Activated gamma-delta T cell treated with Interleukin-2 at 50 U/mL for 16 hours (primary cell): ENCODE data around the gene KCTD1.

ENCODE experiments used
- DNase-seq: peaks from one replicate; pipeline ENCODE4 v3.0.0-alpha.2; 2020

The KCTD1 gene

DNA sequence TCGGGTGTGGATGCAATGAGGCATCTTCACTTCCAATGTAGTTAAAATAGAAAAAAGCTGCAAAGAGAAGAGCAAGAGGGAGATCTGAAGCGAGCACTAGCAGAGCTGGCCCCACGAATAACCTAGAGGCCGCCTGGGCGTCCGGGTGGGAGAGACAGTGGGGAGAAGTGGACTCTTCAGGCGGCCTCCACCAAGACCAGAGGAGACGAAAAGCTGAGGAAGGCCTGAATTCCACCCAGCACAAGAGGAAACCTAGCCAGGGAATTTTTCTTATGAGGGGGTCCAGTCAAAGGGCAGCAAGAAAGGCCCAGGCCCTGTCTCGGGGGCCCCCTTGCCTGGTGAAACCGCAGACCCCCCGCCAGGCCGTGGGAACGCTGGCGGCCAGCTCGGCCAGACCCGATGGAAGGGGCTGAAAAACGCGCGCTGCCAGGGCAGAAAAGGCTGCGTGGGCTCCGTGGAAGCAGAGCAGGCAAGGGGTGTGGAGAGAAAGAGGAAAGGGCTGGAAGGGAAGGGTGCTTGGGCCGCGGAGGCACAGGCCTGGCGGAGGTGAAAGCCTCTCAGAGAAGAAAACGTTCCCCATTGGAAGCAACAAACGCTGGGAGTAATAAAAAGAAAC, 69.2 kb downstream of the KCTD1 start:
- DNase-seq = no peak

DNA sequence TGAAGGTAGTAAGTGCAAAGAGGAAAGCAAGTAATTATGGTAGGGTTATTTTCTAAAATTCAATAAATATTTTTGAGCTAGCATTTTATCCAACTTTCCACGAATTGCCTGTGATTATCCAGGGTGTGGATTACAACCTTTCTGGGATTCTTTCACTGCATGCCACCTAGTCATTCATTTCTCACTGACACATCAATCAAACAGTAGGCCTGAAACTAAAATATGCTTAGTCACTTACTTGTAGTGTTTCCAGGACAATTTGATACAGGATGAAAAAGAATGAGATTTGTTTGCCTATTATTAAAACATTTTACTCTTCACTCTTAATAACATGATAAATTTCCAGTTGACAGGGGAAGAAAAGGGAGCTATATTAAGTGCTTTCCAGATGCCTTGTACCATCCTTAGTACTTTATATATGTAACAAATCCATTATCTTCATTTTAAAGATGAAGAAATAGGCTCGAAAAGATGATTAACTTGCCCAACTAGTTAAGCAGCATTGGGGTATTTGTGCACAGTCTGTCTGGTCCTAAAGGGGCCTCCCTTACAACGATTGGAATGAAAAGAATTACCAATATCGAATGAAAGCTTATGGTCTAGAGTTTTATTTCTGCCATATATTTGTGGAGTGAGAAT, 70.4 kb downstream of the KCTD1 start:
- DNase-seq = no peak

DNA sequence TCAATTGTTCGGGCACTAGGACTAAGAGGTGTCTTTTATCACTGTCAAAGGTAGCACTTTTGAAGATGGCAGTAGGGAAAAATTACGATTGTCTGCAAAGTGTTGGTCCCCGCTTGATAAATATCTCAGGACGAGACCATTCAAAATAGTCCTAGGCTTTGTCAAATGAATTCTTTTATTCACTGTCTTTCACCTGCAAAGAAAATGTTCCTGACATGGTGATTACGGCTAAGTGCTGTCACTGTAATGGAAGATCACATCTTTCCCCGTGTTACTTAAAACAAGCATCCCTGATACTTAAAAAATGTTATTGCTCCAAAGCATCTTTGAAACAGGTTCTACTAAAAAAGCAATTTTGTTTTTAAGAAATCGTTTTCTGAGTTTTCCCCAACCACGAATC, 71.7 kb downstream of the KCTD1 start:
- DNase-seq = no peak

DNA sequence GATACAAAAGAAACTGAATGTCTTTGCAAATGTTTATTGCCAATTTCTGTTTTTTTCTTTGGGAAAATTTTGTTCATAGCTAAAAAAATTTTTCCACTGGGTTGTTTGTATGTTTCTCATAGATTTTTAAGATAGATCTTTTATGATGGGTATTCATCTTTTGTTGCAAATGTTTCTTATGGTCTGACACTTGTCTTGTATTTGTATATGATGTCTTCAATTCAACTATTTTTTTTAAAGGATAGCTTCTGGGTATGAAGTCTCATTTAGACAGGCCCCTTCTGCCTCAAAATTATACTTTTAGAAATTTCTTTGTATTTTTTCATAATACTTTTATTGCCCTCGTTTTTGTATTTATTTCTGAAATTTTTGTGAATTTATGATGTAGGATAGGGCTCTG, 73.8 kb downstream of the KCTD1 start:
- DNase-seq = no peak

DNA sequence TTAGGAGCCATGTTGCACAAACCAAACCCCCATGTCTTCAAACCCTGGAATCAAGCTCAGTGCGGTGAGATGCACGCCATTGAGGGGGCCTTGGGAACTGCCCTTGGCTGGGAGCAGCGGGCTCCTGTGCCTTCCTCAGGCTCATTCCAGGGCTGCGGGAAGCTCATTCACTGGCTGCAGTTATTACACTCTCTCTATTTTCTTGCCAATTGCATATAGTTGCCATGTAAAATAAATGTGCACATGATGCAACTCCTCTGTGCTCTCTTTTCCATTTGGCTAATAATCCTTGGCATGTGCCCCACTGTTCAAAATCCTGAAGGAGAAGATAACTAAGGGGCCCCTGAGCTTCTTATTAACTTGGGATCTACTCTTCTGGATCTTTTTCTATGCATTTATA, 74.7 kb downstream of the KCTD1 start:
- no peak for DNase-seq

DNA sequence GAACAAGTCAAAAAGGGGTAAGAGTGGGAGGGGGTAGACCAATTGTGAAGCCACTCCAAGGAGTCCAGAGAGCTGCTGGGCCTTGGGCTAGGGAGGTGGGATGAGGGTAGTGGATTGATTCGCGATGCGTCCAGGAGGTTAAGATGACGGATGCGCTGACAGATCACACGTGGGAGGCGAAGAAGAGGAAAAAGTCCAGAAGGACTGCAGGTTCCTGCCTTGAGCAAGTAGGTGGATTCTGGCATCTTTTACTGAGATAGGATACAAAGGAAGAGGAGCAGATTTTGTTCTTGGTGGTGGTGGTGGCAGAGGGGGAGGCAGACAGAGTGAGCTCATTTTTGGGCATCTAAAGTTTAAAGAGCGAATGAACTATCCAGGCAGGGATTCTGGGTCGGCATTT, 76.5 kb downstream of the KCTD1 start:
- no peak for DNase-seq

DNA sequence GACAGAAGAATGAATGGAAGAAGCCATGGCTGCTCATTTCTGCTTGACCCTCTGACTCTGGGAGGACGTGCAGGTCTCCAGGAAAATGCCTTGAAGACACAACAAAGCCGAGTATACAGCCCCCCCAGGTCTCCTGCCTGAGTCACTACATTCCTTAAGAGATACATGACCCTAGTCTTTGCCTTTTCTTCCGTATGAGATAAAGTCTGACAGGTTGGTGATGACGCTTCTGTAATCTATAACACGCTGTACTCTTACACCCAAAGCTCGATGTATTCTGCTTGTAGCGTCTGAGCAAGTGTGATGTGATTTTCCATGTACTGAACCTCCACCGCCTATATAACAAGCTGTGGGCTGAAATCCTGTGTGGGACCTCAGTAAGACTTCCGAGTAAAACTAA, 77.3 kb downstream of the KCTD1 start:
- no peak for DNase-seq

DNA sequence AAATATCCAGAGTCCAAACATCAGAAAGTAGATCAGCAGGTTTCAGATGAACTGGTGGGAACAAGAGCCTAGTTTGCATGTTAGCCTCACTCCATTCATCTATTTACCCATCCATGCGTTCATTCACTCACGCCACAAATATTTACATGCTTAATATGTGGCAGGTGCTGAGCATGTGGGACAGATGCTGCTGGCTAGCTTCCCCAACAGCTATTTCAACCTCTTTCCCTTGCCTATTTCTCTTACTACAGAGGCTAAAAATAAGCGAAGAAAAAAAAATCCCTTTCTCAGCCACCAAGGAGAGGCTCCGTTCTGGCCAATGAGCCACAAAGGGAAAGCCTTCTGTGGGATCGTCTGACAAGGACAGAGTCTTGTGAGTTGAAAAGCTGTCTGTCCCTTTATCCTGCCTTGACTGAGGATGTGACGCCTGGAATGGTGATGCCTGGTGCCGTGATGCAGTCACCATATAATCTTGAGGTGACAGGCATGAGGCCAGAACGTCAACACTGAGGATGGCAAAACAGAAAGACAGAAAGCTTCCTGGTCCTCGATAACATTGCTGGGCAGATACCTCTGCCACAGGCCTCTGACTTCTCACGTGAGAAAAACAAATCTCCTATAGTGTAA, 78.2 kb downstream of the KCTD1 start:
- no peak for DNase-seq

DNA sequence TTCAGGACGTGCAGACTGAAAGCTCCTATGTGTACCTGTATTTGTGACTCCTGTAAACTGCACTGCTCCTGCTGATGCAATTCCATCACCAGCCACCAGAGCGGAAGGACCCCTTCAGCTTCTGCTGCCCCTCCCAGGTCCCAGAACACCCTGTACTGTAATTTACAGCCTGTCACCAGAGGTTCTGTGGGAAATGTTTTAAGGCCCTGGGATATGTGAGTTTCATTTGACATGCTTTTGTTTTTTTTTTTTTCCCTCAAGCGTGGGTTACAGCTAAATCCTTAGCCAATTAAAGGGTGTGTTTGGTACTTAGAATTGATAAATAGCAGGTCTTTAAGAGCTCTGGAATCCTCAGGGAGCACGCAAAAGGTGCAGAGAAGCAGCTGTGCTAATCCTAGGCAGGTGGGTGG, 79.4 kb downstream of the KCTD1 start:
- DNase-seq = no peak

DNA sequence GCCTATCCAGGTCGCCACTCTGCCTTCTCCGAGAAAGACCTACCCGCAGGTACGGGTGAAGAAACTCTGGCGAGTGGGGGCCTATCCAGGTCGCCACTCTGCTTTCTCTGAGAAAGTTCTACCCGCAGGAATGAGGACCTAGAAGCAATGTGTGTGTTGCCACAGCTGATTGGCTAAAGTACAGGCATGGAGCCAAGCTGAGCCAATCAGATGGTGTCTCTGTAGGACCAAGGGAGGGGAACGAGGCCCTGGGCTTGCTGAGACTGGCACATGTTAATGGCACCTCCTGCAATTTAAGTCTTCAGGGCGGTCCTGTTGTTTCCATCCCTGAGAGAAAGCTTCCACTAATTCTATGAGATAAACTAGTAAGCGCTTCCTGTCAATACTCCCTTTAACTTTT, 82.3 kb downstream of the KCTD1 start:
- DNase-seq = no peak

DNA sequence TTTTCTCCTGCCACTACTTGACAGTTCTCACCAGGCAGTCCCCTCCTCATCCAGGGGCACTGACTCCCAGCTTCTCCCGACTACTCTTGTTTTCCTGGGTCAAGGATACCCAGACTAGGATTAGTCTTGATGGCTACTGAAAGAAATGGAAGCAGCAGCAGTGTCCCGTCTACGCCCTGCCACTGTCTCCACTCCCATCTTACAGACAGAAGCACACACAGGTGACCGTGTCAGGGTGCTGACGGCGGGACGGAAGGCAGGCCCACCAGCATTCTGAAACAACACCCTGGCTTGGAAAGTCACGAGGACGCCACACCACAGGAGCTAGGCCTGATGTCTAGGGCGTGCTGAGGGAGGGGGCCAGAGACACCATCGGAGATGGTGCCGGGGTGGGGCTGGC, 82.9 kb downstream of the KCTD1 start:
- no peak for DNase-seq

DNA sequence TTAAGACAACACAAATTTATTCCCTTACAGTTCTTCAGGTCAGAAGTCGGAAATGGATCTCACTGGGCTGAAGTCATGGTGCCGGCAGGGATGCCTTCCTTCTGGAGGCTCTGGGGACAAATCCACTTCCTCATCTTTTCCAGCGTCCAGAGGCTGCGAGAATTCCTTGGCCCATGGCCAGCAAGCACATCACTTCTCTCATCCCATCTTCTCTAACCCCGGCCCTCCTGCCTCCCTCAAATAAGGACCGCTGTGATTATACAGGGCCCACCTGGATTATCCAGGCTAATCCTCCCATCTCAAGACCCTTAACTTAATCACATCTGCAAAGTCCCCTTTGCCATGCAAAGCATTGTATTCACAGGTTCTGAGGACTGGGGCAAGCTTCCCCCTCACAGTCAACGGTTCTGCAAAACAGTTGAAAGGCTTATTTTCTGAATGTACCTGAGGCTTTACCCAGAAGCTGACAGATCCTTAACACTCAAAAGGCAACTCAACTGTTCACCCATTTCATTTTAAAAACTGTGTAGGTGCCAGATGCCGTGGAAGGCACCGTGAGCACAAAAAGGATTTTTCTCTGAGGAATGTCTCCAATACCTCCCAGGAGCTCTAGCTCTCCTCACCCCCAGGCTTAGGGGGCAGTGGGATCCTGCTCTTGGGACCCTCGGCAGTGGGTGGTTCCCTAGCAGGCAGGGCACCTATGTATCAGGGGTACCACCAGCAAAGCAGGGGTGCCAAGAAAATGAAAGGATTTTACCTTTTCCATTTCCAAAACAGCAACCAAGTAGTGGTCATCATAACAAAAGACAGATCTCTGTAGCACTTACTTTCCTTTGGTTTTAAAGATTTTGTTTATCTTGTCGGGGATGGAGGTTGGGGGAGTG, 84.0 kb downstream of the KCTD1 start:
- DNase-seq = no peak

DNA sequence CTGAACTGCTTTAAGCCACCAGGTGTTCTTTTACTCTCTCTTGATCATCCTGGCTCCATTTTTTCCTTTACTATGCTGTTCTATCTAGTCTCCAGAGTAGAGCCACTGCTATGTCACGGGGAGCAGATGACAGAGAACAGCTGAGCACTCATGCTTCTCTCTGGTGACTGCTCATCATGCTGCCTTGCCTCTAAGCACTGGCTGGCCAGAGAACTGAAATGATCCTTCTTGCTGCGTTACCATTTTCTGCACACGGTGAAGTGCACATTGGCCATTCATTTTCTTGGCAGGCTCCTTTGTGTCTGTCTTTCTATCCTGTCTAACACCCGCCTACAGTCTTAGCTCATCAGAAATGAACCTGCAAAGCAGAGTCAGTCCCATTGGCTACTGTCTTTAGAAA, 86.0 kb downstream of the KCTD1 start:
- DNase-seq = no peak

DNA sequence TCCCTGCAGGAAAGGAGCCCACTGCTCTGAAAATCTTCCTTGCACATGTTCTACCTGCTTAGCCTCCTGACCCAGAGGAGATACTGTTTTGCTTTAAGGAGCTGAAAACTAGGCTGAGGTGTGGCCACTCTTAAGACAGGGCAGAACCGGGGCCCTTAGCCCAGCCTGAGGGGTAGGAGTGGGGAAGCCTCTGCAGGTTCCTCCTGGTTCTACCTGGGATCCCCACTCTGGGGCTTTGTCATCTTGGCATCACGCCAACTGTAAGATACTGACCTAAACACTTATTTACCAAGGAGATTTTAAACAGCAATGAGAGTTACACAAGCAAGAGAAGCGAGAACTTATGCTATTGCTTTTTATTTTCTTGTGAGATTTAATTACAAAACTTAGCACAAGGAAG, 86.9 kb downstream of the KCTD1 start:
- no peak for DNase-seq

DNA sequence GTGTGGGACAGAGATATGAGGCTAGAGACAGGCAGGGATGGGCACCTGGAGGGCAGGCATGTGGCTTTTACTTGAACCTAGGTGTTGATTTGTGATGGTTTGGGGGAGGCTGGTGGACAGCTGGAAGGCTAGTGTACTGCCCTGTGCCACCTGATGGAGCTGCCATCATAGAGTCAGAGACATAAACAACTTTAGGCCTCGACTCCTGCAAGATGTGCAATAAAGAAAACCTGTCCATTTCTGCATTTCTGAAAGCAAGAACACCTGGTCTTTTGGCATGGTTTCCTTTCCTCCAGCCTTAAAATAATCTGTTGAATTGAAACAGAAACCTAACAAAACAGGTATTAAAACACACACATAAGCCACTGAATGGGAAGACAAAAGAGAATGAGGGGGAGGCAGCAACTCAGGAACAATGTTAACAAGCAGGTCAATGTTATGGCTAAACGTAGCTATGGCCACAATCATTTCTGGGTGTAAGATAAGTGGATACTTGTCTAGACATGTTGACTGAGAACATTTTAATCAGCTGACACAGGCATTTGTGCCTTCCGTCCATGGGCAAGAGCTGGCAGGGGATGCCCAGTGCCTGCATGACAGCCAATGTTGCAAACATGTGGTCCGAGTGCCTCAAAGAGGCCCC, 87.8 kb downstream of the KCTD1 start:
- DNase-seq = no peak

DNA sequence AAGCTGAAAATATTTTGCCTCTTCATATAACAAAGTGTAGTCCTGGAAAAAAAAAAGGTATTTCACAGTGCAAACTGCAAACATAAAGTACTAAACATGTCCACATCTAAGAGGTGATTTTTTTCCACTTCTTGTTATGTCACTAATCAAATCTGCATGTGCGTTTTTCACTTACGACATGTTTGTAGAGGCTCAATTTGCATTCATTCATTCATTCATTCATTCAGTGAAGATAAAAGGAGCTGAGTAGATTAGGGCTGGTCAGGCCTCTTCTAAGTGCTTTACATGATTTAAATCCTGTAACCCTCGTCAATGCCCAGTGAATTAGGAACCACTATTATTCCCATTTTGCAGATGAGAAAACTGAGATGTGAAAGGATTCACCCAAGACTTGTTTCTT, 88.5 kb downstream of the KCTD1 start:
- no peak for DNase-seq

DNA sequence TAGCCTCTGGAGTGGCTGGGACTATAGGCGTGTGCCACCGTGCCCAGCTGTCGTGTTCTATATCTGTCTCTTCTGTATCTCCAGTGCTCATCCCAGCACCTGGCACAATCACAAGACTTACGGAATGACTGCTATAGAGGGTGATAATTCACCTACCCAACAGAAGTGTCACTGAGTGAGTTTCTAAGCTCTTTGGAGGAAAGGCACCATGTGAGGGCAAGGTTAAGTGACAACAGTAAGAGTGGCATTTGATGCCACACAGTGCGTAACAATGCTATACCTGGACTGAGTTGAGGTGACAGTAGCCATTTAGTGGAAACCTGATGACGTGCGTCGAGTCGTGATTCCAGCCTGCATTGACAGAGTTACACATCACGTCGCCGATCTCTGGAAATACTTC, 89.0 kb downstream of the KCTD1 start:
- DNase-seq = no peak

DNA sequence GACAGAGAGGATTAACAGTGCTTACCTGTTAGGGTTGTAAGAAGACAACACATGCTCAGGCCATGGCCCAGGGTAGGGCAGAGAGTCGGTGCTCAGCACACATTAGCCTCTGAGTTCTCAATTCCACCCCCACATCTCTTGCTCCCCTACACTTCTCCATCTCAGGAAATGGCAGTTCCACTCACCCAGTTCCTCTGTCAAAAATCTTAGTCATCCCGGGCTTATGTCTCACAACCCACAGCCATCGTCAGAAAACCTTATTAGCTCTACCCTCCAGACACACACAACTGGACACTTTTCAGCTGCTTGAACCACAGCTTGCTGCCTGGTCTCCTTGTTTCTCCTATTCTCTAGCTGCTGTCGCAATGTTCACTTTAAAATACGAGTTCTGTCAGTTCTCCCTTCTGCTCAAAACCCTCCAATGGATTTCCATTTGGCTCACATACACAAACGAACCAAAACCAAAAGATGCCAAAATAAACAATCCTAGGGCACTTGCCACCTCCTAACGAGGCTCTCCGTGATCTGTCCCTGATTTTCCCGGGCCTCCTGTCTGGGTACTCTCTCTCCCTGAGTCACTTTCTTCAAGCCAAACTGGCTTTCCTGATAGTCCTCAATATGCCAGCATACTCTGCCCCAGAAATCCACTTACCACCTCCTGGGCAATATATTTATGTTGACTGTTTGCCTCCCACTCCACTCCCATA, 89.7 kb downstream of the KCTD1 start:
- no peak for DNase-seq

DNA sequence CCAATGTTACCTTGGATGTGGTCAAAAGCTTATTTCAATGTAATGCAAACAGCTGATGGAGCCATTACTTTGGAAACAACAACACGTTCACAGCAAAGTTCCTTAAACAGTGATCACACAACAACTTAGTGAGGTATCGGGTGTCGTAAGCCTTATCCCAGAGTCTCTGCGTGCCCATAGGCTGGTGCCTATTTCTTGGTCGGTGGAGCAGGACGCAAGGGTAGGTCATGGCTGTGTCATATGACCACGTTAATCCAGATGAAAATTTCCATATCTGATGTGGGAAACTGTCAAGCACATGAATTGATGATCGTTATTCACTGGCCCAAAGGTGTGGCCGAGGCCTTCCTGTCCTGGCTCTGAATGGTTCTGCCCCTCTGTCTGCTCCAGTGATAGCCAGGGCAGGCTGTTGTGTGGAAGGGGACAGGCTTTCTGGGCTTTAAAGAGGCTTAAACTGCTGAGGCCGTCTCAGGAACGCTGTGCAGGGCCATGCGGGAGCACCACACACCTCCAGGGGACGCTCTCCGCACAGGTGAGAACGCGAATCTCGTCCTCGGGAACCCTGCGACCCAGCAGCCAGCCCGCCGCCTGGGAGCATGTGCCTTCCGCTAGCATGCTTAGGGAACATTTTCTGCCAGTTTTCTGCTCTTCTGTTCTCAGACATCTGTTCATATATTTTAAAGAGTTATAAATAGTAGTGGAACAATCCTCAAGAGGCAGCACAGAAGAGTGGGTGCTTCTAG, 90.6 kb downstream of the KCTD1 start:
- DNase-seq = no peak

DNA sequence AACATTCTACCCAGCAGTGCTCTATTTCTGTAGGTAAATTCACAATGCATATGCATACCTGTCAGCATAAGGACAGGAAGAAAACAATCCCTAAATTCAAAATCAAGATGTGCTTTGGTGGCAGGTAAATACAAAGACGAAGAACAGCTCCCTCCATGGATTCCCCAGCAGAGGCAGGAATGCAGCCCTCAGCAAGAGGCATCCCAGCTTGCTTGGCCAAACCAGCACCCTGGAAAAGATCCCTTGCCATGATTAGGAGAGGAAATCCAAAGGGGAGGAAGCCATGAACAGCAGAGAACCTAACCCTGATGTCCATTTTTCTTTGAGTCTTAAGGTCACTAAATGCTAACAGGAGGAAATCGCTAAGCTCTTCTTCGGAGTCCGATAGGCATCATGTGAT, 91.2 kb downstream of the KCTD1 start:
- DNase-seq = no peak

DNA sequence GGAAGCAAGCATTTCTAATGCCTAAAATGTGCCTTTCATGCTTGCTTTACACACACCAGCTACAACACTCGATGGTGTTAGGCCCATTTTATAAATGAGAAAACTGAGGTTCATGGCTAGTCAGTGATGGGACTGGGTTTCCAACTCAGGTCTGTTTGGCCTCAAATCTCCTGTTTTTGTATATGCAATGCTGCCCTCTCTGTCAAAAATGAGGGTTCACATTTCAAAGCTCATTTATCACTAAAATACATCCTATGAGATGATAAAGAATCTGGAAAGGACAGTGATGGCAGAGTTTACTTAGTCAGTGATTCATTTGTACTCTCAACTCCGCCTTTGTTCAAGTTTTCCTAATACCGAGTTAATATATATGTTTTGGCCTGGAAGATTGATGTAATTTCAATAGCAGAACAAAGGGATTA, 92.3 kb downstream of the KCTD1 start:
- no peak for DNase-seq

DNA sequence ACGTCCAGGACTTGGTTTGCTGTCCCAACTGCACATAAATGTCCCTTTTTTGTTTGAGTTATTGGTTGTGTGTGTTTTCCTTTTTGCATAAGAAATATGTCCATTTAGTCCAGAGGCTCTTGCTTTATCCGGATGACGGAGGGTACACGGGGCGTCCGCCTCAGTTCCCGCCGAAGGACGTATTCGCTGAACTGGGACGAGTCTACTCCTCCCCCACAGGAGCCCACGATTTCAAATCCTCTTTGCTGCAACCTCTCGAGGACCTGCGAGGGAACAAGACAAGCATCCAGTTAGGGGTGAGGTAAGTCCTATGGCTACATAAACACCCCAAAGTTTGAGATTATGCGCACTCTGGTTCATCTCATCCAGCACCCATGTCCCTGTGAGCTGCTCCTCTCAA, 92.7 kb downstream of the KCTD1 start:
- no peak for DNase-seq
